Measurements from ENCODE around the gene CEP72.
"Not testable (repeated sequence)": the region's sequence is repeated elsewhere in the genome, so short reads cannot be mapped to it uniquely, and the experiment has no call there.

Gene CEP72

DNA sequence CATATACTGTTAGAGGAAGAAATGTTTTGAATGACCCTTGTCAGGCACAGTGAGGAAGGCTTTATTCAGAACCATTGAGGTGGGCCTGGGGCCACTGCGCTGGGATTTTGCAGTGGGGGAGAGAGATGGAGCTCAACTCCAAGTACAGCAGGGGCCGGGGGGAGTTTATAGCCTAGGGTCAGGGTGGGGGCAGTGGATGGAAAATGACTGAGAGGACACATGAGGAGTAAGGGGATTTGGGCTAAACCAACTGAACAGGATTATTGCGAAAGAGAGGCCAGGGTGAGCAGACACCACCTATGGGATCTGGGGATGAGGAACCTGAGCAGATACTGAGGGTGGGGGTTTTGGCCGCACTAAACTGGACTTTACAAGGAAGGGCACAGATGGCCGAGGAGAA is 6.3 kb downstream of the CEP72 start:
- DNase-seq = no peak

DNA sequence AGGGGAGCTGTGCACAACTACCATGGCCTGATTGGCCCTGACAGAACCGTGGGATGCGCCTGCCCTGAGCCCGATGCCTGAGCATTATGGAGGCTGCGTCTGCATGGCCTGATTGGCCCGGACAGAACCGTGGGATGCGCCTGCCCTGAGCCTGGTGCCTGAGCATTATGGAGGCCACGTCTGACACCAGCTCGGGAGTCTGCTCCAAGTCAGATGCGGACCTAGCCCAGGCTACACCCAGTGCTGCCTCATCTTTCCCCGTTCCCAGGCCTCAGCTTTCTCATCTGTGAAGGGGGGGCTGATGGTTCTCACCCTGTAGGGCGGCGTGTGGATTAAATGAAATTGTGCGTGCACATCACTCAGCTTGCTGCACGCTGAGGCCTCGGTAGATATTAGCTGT is 7.3 kb downstream of the CEP72 start:
- no peak for DNase-seq

DNA sequence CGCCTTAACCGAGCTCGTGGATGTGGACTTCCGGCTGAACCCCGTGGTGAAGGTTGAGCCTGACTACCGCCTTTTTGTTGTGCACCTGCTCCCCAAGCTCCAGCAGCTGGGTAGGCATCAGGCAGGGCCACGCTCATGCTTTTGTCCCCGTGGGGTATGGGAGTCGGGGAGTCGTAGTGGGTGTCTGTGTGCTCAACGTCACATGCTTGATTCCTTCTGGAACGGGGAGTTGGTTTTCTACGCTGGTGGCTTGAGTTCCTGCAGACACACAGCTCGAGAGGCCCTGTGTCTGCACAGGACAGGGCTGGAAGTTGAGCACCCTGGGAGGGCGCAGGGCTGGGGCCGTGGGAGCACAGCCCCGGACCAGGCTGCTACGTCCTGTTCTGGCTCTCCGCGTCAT is 8.0 kb downstream of the CEP72 start:
- DNase-seq = no peak

DNA sequence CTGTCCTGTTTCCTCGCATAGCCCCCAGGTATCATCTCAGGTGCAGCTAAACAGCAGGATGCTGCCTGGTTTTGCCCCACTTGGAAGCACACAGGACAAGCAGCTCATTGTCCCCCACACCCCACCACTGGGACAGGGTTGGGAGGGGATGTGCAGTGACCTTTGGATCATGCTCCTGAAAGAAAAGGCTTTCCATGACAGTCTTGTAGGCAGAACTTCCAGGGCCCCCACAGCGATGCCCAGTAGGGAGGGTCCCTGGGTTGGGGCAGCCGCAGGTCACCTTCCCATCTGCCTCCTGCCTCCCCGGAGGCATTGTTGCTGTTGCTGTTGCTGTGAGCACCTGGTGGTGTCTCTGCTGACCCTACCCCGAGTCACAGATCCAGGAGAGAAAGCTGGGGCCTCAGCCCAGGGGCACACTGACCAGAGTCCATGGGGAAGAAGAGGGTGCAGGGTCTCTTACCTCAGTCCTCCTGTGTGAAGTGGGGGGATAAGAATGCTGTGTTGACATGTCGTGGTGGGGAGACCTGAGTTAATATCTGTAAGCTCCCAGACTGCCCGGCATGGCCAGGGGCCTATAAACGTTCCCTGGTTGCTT is 8.5 kb downstream of the CEP72 start:
- DNase-seq = no peak

DNA sequence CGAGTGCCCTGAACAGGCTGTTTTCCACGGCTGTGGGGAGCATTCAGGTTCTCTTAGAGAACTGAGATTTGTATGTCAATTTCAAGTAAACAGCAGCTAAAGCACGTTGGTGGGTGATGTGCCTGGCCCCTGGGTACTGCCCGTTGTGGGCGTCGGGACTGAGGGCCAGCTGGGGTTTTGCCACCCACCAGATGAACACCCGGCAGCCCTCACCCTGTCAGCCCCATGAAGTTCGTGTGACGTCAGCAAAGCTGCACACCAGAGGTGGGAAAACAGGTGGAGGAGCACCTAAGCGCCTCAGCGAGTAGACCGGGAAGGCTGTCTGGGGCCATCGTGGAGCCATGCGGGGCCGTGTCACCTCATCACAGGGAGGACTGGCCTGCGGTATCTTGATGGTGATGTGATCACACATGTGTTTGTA is 9.2 kb downstream of the CEP72 start:
- DNase-seq = no peak

DNA sequence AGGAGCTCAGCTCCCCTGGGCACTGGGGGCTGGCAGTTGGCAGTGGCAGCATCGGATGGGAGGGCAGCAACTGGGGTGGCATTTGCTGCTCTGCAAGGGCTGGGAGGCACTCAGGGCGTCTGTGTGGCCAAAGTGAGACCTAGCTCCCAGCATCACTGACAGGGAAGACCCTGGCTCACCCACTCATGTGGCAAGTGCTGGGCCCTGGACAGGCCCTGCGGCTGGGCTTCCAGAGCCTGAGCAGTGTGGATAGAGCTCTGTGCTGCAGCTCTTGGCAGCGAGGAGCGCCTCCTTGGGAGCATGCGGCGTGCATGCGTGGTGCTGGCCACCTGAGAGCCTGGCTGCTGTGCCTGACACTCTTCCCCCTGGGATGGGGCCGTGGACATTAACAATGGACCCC is 10.2 kb downstream of the CEP72 start:
- DNase-seq = no peak

DNA sequence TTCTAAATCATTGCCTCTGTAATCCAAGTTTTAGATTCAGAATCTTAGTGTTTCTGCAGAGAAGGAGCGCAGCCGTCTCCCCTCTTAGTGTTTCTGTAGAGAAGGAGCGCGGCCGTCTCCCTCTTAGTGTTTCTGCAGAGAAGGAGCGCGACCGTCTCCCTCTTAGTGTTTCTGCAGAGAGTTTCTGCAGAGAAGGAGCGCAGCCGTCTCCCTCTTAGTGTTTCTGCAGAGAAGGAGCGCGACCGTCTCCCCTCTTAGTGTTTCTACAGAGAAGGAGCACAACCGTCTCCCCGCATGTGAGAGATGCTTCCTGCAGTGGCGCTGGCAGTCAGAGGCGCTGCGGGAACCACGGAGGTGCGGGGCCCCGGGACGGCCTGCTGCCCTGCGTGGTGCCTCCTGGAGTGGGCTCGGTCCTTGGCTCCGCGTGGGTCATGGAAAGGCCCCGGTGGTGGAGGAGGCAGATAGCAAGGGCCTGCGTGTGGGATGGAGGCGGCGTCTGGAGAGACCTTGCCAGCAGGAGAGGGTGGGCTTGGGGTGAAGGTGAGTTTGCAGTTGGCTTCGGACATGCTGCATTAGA is 10.9 kb downstream of the CEP72 start:
- no peak for DNase-seq

DNA sequence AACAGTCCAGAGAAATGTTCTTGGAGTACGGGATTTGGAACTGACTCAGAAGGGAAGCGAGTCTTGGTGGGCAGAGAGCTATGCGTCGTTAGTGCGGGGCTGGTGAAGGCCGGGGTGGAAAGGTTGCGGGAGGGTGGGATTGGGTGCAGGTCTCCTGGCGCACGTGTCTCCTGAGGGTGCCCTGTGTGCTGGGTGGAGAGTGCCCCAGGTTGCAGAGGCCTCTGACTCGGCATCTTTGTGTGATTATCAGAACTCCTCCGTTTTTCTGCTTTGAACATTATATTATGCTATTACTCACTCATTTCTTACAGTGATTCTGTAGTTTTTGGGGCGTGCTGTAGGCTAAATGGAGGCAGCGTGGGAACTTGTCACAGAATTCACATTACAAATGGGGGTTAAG is 11.4 kb downstream of the CEP72 start:
- no peak for DNase-seq

DNA sequence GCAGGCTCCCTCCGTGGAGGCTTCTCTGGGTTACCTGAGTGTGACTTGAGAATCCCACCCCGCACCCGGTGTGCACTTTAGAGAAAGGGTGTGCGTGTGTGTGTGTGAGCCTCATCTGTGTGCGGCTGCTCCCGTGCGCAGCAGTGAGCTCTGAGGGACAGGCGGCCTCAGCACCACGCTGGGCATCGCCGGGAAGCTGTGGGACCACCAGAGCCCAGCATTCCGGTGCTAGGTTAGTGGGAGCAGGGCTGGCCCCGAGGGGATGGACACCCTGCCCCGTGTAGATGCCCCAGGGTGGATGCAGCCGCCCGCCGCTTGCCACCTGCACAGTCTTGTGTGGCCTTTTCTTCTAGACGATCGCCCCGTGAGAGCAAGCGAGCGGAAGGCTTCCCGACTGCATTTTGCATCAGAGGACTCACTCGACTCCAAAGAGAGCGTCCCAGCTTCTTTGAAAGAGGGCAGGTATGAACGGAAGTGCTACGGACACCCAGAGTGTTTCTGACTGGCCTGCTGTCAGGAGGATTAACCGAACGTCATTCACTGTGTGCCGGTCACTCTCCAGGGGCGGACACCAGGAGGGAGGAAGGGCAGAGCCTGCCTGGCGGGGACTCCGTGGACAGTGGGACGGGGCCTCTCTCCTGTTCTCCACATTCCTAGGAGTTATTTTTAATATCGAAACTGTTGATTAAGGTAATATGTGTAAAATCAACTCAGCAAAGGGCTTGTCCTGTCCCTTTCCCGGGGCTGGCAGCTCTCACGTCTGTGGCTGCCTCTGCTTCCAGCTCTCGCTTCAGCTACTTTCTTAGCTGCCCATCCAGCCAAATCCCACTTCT is 12.2 kb downstream of the CEP72 start:
- DNase-seq = no peak

DNA sequence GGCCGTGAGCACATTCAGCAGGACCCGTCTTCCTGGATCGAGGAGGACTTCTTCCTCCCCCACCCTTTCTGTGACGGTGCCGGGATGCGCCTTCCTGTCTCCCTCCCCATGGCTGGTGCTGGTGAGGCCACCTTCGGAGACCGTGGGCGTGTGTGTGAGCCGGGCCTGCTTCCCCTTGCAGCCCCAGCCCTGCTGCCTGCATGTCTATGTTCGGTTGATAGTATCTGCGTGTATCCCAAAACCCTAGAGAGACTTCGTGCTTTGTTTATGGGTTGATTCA is 12.8 kb downstream of the CEP72 start:
- no peak for DNase-seq

DNA sequence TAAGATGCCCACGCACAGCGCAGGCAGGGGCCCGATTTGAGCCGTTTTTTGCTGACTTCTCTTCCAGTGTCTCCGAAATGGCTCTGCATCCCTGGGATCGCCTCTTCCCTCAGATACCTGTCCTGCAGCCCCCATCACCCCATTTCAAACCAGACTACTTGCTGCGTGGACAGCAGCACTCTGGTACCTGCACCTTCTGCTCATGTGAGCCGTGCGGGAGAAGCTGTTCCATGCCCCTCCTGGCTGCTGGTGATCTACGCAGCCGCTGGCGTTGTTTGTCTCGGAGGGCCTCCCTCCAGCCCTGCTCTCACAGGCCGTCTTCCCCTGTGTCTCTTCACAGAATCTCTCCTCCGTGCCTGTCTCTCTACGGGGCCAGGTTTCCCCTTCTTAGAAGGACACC is 13.4 kb downstream of the CEP72 start:
- no peak for DNase-seq

DNA sequence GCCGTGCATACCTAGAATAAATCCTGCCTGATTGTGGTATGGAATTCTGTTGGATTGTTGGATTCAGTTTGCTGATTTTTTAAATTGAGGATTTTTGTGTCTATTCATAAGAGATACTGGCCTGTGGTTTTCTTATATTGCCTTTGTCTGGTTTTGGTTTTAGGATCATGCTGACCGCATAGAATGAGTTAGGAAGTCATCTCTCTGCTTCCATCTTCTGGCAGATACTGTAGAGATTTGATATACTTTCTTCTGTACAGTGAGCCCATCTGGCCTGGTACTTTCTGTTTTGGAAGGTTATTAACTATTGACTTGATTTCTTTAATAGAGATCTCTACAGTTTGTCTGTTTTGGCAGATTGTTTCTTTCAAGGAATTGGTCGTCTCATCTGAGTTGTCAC is 14.7 kb downstream of the CEP72 start:
- no peak for DNase-seq

DNA sequence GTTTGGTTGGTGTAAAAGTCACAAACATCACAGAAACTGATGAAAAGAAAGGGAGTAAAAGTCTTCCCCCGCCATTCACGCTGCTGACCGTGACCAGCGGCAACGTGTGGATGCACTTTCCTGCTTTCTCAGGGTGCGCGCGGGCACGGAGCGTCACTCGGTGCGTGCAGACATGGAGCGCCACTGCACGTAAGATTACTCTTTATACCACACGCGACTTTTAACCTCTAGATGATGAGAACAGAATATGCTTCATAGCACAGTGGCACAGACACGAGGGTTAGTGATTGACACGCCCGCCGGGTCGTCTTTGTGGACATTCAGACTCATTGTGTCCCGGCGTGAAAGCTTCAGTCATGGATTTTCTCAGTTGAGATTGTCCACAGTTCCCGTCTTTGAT is 15.7 kb downstream of the CEP72 start:
- DNase-seq = no peak

DNA sequence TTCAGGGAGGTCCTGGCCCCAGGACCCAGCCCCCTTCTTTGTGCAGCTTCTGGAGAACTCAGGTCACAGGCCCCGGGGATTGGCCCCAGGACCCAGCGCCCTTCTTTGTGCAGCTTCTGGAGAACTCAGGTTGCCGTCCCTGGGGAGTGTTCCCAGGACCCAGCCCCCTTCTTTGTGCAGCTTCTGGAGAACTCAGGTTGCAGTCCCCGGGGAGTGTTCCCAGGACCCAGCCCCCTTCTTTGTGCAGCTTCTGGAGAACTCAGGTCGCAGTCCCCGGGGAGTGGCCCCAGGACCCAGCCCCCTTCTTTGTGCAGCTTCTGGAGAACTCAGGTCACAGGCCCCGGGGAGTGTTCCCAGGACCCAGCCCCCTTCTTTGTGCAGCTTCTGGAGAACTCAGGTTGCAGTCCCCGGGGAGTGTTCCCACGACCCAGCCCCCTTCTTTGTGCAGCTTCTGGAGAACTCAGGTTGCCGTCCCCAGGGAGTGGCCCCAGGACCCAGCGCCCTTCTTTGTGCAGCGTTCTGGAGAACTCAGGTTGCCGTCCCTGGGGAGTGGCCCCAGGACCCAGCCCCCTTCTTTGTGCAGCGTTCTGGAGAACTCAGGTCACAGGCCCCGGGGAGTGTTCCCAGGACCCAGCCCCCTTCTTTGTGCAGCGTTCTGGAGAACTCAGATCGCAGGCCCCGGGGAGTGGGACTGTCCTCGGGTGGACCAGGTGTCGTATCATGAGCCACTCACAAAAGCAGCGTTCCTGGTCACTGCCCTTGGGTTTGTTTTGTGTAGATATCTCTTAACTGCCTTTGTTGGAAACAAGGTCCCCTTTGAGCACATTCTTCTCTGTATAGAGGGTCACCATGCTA is 16.4 kb downstream of the CEP72 start:
- not testable (repeated sequence) for DNase-seq

DNA sequence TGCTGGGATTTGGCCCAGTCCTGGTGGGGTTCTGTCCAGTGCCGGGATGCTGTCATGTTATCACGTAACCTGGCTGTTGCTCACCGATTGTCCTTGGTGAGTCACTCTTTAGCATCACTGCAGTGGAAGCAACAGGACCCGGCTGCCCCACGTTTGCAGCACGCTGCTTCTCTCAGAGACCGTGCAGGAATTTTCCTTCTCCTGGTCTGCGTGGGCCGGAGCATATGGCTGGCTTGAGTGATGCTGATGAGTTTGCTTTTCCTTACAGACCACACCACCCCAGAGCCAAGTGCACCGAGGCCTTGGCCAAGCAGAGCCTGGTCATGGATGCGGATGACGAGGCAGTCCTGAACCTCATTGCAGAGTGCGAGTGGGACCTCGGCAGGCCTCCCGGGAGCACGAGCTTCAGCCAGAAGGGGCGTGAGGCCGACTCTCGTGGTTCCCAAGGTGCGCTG is 21.4 kb downstream of the CEP72 start:
- DNase-seq = no peak

DNA sequence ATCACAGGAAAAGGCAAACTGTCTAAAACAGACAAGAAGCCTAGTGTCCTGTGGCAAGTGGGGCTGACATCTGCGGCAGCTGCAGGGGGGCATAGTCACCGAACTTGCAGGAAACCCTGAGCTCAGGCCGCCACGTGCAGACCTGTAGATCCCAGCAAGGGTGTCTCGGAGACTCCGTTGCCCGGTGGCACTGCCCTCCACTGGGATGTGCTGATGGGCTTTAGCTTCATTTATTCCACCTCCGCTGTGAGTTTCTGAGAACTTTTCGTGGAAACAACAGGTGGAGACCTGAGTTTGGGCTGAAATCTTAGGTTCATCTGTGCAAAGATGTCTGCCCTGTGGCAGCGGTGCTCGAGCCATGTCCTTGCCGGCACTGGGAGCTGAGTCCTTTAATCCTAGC is 22.1 kb downstream of the CEP72 start:
- no peak for DNase-seq

DNA sequence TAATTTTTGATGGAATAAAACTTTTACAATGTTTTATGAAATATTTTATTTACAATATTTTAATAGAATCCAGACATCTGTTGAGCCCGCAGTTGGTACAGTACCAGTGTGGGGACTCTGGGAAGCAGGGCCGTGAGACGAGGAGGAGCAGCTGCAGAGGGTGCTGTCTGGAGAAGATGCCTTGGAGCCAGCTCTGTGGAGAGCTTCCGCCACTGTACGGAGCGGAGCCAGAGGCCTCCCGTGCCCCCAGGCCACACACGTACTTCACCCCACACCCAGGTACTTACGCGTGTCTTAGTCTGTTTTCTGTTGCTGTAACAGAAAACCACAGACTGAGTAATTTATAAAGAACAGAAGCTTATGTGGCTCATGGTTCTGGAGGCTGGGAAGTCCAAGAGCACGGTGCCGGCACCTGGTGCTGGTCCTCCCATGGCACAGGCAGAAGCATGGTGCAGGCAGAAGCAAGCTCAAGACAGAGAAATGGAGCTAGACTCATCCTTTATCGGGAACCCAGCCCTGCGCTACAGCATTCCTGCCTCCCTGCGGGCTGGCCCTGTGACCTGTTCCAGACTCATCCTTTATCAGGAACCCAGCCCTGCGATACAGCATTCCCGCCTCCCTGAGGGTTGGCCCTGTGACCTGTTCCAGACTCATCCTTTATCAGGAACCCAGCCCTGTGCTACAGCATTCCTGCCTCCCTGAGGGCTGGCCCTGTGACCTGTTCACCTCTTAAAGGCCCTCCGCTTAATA is 23.3 kb downstream of the CEP72 start:
- no peak for DNase-seq

DNA sequence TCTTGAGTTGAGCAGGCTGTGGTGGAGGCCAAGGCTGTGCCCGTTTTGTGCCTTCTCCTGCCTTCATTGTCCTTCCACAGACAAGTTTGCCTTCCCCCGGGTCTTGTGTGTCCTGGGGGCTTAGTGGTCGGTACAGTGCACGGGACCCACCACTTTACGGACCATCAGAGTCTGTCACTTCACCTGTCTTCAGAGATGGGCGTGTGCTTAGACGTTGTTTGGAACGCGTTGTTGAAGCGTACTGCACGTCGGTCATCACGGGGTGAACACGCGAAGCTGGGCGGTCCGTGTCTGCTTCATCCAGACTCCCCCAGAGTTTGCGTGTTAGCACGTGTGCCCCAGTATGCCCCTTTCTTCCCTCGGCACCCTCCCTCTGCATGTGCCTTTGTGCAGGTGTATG is 24.8 kb downstream of the CEP72 start:
- no peak for DNase-seq

DNA sequence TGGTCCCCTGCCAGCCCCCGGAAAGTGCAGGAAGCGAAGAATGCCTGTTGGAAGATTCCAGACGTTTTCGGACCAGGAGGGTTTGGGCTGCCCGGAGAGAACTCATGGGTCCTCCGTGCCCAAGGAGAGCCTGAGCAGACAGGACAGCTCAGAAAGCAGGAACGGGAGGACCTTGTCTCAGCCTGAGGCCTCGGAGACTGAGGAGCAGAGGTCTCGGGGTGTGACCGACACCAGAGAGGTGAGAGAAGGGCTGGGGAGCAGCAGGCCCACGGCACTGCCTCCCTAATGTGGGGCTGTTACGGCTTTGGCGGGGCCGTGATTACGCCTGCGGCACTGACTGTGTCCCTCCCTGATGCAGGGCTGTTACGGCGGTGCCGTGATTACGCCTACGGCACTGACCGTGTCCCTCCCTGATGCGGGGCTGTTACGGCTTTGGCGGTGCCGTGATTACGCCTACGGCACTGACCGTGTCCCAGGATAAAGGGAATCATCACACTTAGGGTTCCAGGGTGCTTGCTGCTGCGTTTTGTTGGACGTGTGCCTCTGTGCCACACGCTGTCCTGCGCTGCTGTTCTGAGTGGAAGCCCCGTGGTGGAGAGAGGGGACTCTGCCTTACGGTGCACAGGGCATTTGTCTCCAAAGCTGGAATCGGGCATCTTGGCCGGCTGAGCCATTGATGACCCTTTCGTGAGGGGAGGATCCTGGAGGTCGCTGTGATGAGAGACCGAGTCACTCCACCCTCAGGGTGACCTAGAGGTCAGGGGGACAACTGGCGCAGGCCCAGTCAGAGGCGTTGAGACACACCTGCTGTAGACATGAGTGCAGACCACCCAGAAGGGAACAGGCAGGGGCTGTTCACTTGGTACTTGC is 25.7 kb downstream of the CEP72 start:
- DNase-seq = no peak

DNA sequence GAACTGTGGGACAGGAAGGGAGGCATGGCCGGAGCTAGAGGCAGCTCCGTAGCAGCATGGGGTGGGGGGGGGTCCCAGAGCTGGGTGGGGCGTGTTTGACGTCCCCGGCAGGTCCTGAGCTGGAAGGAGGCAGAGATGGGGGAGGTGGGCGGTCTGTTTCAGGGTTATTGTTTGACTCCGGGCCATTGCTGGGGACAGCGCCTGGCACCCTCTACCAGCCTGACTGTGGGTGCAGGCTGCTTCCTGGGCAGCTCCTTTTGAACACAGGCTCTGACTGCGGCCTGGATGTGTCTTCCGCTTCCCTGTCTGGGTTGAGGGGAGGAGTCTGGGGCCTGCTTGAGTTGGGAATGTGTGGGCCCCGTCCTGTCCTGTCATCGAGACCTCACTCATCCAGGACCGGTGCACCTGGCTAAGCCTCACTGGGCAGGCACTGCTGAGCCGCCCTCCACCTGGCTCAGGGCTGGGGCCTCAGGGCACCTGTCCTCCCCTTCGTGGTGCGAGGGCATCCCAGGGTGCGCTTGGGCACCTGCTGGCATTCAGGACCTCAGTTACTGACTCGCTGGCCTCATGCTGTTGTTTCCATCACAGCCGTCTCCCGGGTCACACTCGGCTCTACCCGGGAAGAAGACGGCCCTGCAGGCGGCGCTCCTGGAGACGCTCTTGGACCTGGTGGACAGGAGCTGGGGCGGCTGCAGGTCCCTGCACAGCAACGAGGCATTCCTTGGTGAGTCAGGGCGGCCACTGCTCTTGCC is 26.5 kb downstream of the CEP72 start:
- no peak for DNase-seq

DNA sequence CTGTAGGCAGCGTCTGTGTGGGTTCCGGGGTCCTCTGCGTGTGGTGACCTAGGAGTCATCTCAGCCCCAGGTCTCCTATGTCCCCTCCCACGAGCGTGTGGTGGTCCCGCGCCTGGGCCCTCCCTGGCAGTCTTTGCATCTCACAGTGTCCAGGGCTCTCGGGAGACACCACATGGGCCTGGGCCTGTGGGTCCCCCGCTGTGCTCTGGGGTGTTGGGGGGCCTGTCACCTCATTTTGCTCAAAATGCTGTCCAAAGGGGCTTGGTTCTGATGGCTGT is 27.1 kb downstream of the CEP72 start:
- DNase-seq = no peak
